Activated CD8-positive, alpha-beta memory T cell treated with anti-CD3 and anti-CD28 coated beads for 1 hour (primary cell): ENCODE measurements around the gene STX4.
A peak's percentile ranks its signal among the peaks of the same experiment; 100 is the strongest.

Experiments used
- DNase-seq, 2 donors: peaks; one replicate each; pipeline ENCODE4 v3.0.0-alpha.2; 2020; ENCODE audit warnings: low read depth in 1 of 2; ENCODE audit errors: extremely low read depth in 1 of 2

STX4 gene

GRCh38 chr16:31032736-31033708 lies at the start of gene STX4:
STX4 (plus strand) TSS chr16:31033558; CDS start chr16:31033806, 248 bp downstream.
- peak; percentile 97 for DNase-seq

GRCh38 chr16:30983898-30984610 lies 49.3 kb upstream of the STX4 start:
- no peak for DNase-seq

GRCh38 chr16:30984669-30985400 lies 48.5 kb upstream of the STX4 start, which contains the start of gene HSD3B7:
HSD3B7 (plus strand) TSS chr16:30985207; CDS start chr16:30985659, 452 bp downstream.
- peak; percentile 53 to 78 for DNase-seq

- no peak for DNase-seq
Observed at GRCh38 chr16:30985401-30986128, 47.8 kb upstream of the STX4 start.

- DNase-seq = no peak
Observed at GRCh38 chr16:30986129-30986991, 47.0 kb upstream of the STX4 start.

- DNase-seq = no peak
Observed at GRCh38 chr16:30987581-30988190, 45.7 kb upstream of the STX4 start.

- no peak for DNase-seq
Observed at GRCh38 chr16:30989469-30990047, 43.8 kb upstream of the STX4 start.

GRCh38 chr16:30990105-30990504 lies 43.3 kb upstream of the STX4 start:
- DNase-seq = no peak

- no peak for DNase-seq
Observed at GRCh38 chr16:30991052-30991451, 42.3 kb upstream of the STX4 start.

GRCh38 chr16:30992276-30992780 lies 41.0 kb upstream of the STX4 start:
- no peak for DNase-seq

- DNase-seq = no peak
Observed at GRCh38 chr16:30992931-30993816, 40.2 kb upstream of the STX4 start.

- no peak for DNase-seq
Observed at GRCh38 chr16:30995927-30996323, 37.4 kb upstream of the STX4 start.

GRCh38 chr16:30996324-30996984 lies 36.9 kb upstream of the STX4 start:
- DNase-seq = no peak

- peak; percentile 48 to 80 for DNase-seq
Observed at GRCh38 chr16:30996985-30997724, 36.2 kb upstream of the STX4 start.

GRCh38 chr16:30997725-30998711 lies 35.3 kb upstream of the STX4 start:
- no peak for DNase-seq
